PC-9 (cell line): ENCODE measurements around the gene KLF13.

Experiments used
- EZH2 ChIP-seq: fragments of 200-600 bp; sonication (generic); IDR thresholded peaks from 2 replicates; pipeline ENCODE4 v1.8.0; 2017; ENCODE audit warnings: antibody characterized with exemption, low read depth
- TF ChIP-seq, protein P1 (sequence below): fragments of 200-600 bp; sonication (generic); conservative IDR thresholded peaks from 2 replicates; pipeline ENCODE4 v1.6.1; 2017; ENCODE audit warnings: mixed run types, antibody characterized with exemption, mild to moderate bottlenecking, moderate library complexity

GRCh38 chr15:31364301-31365031, 37.8 kb downstream of the KLF13 start:
- TF ChIP-seq, protein P1, sequence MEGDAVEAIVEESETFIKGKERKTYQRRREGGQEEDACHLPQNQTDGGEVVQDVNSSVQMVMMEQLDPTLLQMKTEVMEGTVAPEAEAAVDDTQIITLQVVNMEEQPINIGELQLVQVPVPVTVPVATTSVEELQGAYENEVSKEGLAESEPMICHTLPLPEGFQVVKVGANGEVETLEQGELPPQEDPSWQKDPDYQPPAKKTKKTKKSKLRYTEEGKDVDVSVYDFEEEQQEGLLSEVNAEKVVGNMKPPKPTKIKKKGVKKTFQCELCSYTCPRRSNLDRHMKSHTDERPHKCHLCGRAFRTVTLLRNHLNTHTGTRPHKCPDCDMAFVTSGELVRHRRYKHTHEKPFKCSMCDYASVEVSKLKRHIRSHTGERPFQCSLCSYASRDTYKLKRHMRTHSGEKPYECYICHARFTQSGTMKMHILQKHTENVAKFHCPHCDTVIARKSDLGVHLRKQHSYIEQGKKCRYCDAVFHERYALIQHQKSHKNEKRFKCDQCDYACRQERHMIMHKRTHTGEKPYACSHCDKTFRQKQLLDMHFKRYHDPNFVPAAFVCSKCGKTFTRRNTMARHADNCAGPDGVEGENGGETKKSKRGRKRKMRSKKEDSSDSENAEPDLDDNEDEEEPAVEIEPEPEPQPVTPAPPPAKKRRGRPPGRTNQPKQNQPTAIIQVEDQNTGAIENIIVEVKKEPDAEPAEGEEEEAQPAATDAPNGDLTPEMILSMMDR = no peak
- TF ChIP-seq EZH2 = no peak
